GM23338 (cell line): Measurements from ENCODE around the gene RCSD1. TPM values are rescaled to one million over a fixed set of nuclear protein-coding genes. Genes with fewer than 3 reads are reported as not detected.

Experiments used
- ATAC-seq: fragments of 200-7000 bp; cut with Tn5 transposase; 3 replicates; pipeline ENCODE4 v1.9.1; 2020
- DNase-seq: peaks from one replicate; pipeline ENCODE4 v3.0.0-alpha.2; 2015; ENCODE audit warnings: low spot score
- H2AFZ ChIP-seq: fragments of 200-600 bp; sonication (generic); 2 replicates; pipeline ENCODE4 v1.8.0; 2016; ENCODE audit warnings: antibody characterized with exemption, mild to moderate bottlenecking, moderate library complexity
- H3F3A ChIP-seq: fragments of 200-600 bp; sonication (generic); replicated peaks from 2 replicates; pipeline ENCODE4 v1.8.0; 2017; ENCODE audit warnings: antibody characterized with exemption, mixed run types, low read depth
- H3K27ac ChIP-seq: fragments of 200-600 bp; sonication (generic); 2 replicates; pipeline ENCODE4 v1.6.1; 2016; ENCODE audit warnings: low read depth
- H3K27me3 ChIP-seq: fragments of 200-600 bp; sonication (generic); 2 replicates; pipeline ENCODE4 v1.8.0; 2016; ENCODE audit warnings: mild to moderate bottlenecking, mixed run types, moderate library complexity; ENCODE audit not compliant: insufficient read depth
- H3K36me3 ChIP-seq: fragments of 200-600 bp; sonication (generic); 2 replicates; pipeline ENCODE4 v1.8.0; 2016; ENCODE audit warnings: mild to moderate bottlenecking; ENCODE audit not compliant: insufficient read depth
- H3K4me1 ChIP-seq: fragments of 200-600 bp; sonication (generic); 2 replicates; pipeline ENCODE4 v1.8.0; 2016; ENCODE audit warnings: mild to moderate bottlenecking, moderate library complexity; ENCODE audit not compliant: insufficient read depth
- H3K4me2 ChIP-seq: fragments of 200-600 bp; sonication (generic); 2 replicates; pipeline ENCODE4 v1.7.1; 2017; ENCODE audit warnings: mixed run types
- H3K4me3 ChIP-seq: fragments of 200-600 bp; sonication (generic); 2 replicates; pipeline ENCODE4 v1.6.1; 2016; ENCODE audit warnings: mixed run types
- H3K79me2 ChIP-seq: fragments of 200-600 bp; sonication (generic); replicated peaks from 2 replicates; pipeline ENCODE4 v1.8.0; 2017; ENCODE audit warnings: mild to moderate bottlenecking; ENCODE audit not compliant: insufficient read depth
- H3K9me2 ChIP-seq: fragments of 200-600 bp; sonication (generic); 2 replicates; pipeline ENCODE4 v1.8.0; 2017; ENCODE audit not compliant: insufficient read depth
- H4K20me1 ChIP-seq: fragments of 200-600 bp; sonication (generic); replicated peaks from 2 replicates; pipeline ENCODE4 v1.8.0; 2017; ENCODE audit warnings: mild to moderate bottlenecking; ENCODE audit not compliant: insufficient read depth
- H3K27ac Mint-ChIP-seq: 2 replicates; pipeline ENCODE4 v1.8.0; 2020; ENCODE audit warnings: inconsistent platforms, mild to moderate bottlenecking, moderate library complexity, mixed read lengths
- H3K27me3 Mint-ChIP-seq: 3 replicates; pipeline ENCODE4 v1.8.0; 2022; ENCODE audit warnings: low read depth, mild to moderate bottlenecking, moderate library complexity, mixed read lengths, inconsistent platforms; ENCODE audit not compliant: insufficient read depth, poor library complexity
- H3K36me3 Mint-ChIP-seq: 3 replicates; pipeline ENCODE4 v1.8.0; 2021; ENCODE audit warnings: low read depth, mild to moderate bottlenecking, inconsistent platforms, moderate library complexity, mixed read lengths
- H3K4me1 Mint-ChIP-seq: 3 replicates; pipeline ENCODE4 v1.8.0; 2020; ENCODE audit warnings: mild to moderate bottlenecking, inconsistent platforms, mixed read lengths
- H3K4me3 Mint-ChIP-seq: 3 replicates; pipeline ENCODE4 v1.8.0; 2021; ENCODE audit warnings: moderate library complexity, mild to moderate bottlenecking, inconsistent platforms, mixed read lengths
- H3K9me3 Mint-ChIP-seq: 3 replicates; pipeline ENCODE4 v1.8.0; 2020; ENCODE audit warnings: moderate library complexity, mild to moderate bottlenecking, inconsistent platforms, mixed read lengths
- CREB1 ChIP-seq: fragments of 250-450 bp; sonication (Bioruptor Pico); IDR thresholded peaks from 2 replicates; pipeline ENCODE4 v1.5.0; 2020; ENCODE audit warnings: low read depth, mild to moderate bottlenecking, moderate library complexity
- EZH2 ChIP-seq: fragments of 200-600 bp; sonication (generic); IDR thresholded peaks from one replicate; pipeline ENCODE4 v1.8.0; 2017; ENCODE audit warnings: antibody characterized with exemption, mild to moderate bottlenecking, low read depth; ENCODE audit not compliant: unreplicated experiment
- JUNB ChIP-seq: IDR thresholded peaks from one replicate; pipeline ENCODE4 v1.6.1; 2016; ENCODE audit warnings: antibody characterized with exemption; ENCODE audit not compliant: unreplicated experiment
- STAT1 ChIP-seq: IDR thresholded peaks from one replicate; pipeline ENCODE4 v1.6.1; 2016; ENCODE audit warnings: antibody characterized with exemption; ENCODE audit not compliant: unreplicated experiment
- ZNF331 ChIP-seq: fragments of 250-450 bp; sonication (Bioruptor Pico); IDR thresholded peaks from 2 replicates; pipeline ENCODE4 v1.5.0; 2020; ENCODE audit warnings: low read depth, mild to moderate bottlenecking, moderate library complexity
- polyA plus RNA-seq: library from polyadenylated mRNA; unstranded; fragments of >200 nt; fragmentation: Nextera tagmentation; extraction: Ambion mirVana; gene quantifications from 2 replicates; pipeline ENCODE4 v1.2.1, GENCODE V29; 2016
- total RNA-seq: library from RNA; depleted of rRNA; stranded (reverse); fragments of >200 nt; shearing (Covaris generic); gene quantifications from 2 replicates; pipeline ENCODE4 v1.2.3, GENCODE V29; 2014
- TF ChIP-seq, protein P1 (sequence below): IDR thresholded peaks from 2 replicates; pipeline ENCODE4 v1.6.1; 2016; ENCODE audit warnings: antibody characterized with exemption
- TF ChIP-seq, protein P2 (sequence below): IDR thresholded peaks from one replicate; pipeline ENCODE4 v1.6.1; 2018; ENCODE audit warnings: antibody characterized with exemption; ENCODE audit not compliant: unreplicated experiment
- TF ChIP-seq, protein P3 (sequence below), 2 experiments: fragments of 200-600 bp in 1 of 2; sonication (generic) in 1 of 2; conservative IDR thresholded peaks; 2 replicates each; pipeline versions ENCODE4 v1.5.1 to v1.6.1; 2016 to 2017; ENCODE audit warnings: antibody characterized with exemption in 2 of 2, low read depth in 2 of 2, mild to moderate bottlenecking in 2 of 2, moderate library complexity in 1 of 2
- TF ChIP-seq, protein P4 (sequence below): fragments of 250-450 bp; sonication (Bioruptor Pico); IDR thresholded peaks from 2 replicates; pipeline ENCODE4 v1.5.0; 2020; ENCODE audit warnings: mild to moderate bottlenecking, moderate library complexity

RCSD1 gene
- total and polyA plus RNA-seq, 2 experiments from 2014 or later, result 0.18 to 0.73 TPM

- peak; percentile 13 for ATAC-seq
- H3K27ac Mint-ChIP-seq, result no peak overlapping the region
Observed at GRCh38 chr1:167713330-167714081, 83.5 kb downstream of the RCSD1 start.

More at GRCh38 chr1:167713330-167714081, 83.5 kb downstream of the RCSD1 start:
- H3K27me3 Mint-ChIP-seq, result peaks cover 29% of the 10 kb centered on the region
- H3K4me1 Mint-ChIP-seq, result peaks cover 14% of the 10 kb centered on the region
- H3F3A ChIP-seq, result 0 out of 2 replicates have a peak, but pooled peaks cover 4% of the 10 kb centered on the region
- H3K36me3 Mint-ChIP-seq, result peaks cover 8% of the 10 kb centered on the region
- peak overlapping the region; percentile 94 for H3K4me3 Mint-ChIP-seq
- H3K9me3 Mint-ChIP-seq, result peaks cover 9% of the 10 kb centered on the region
- peak overlapping the region; percentile 95 for H3K4me2 ChIP-seq
- no peak overlapping the region for H3K27ac ChIP-seq
- no peaks in the 10 kb centered on the region for H3K36me3 ChIP-seq
- DNase-seq, result peak; percentile 62
- peak overlapping the region; percentile 99 for H2AFZ ChIP-seq
- H3K79me2 ChIP-seq, result no peaks in the 10 kb centered on the region
- H3K4me1 ChIP-seq, result peaks cover 21% of the 10 kb centered on the region
- no peaks in the 10 kb centered on the region for H4K20me1 ChIP-seq
- peak overlapping the region; percentile 82 for H3K4me3 ChIP-seq
- H3K27me3 ChIP-seq, result peaks cover 28% of the 10 kb centered on the region
- TF ChIP-seq ZNF331 (CRISPR knock-in tag), result no peak
- TF ChIP-seq JUNB, result no peak
- TF ChIP-seq, protein P1, sequence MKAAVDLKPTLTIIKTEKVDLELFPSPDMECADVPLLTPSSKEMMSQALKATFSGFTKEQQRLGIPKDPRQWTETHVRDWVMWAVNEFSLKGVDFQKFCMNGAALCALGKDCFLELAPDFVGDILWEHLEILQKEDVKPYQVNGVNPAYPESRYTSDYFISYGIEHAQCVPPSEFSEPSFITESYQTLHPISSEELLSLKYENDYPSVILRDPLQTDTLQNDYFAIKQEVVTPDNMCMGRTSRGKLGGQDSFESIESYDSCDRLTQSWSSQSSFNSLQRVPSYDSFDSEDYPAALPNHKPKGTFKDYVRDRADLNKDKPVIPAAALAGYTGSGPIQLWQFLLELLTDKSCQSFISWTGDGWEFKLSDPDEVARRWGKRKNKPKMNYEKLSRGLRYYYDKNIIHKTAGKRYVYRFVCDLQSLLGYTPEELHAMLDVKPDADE, result no peak
- TF ChIP-seq, protein P2, sequence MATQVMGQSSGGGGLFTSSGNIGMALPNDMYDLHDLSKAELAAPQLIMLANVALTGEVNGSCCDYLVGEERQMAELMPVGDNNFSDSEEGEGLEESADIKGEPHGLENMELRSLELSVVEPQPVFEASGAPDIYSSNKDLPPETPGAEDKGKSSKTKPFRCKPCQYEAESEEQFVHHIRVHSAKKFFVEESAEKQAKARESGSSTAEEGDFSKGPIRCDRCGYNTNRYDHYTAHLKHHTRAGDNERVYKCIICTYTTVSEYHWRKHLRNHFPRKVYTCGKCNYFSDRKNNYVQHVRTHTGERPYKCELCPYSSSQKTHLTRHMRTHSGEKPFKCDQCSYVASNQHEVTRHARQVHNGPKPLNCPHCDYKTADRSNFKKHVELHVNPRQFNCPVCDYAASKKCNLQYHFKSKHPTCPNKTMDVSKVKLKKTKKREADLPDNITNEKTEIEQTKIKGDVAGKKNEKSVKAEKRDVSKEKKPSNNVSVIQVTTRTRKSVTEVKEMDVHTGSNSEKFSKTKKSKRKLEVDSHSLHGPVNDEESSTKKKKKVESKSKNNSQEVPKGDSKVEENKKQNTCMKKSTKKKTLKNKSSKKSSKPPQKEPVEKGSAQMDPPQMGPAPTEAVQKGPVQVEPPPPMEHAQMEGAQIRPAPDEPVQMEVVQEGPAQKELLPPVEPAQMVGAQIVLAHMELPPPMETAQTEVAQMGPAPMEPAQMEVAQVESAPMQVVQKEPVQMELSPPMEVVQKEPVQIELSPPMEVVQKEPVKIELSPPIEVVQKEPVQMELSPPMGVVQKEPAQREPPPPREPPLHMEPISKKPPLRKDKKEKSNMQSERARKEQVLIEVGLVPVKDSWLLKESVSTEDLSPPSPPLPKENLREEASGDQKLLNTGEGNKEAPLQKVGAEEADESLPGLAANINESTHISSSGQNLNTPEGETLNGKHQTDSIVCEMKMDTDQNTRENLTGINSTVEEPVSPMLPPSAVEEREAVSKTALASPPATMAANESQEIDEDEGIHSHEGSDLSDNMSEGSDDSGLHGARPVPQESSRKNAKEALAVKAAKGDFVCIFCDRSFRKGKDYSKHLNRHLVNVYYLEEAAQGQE, result no peak
- TF ChIP-seq CREB1, result no peak
- TF ChIP-seq, protein P3, sequence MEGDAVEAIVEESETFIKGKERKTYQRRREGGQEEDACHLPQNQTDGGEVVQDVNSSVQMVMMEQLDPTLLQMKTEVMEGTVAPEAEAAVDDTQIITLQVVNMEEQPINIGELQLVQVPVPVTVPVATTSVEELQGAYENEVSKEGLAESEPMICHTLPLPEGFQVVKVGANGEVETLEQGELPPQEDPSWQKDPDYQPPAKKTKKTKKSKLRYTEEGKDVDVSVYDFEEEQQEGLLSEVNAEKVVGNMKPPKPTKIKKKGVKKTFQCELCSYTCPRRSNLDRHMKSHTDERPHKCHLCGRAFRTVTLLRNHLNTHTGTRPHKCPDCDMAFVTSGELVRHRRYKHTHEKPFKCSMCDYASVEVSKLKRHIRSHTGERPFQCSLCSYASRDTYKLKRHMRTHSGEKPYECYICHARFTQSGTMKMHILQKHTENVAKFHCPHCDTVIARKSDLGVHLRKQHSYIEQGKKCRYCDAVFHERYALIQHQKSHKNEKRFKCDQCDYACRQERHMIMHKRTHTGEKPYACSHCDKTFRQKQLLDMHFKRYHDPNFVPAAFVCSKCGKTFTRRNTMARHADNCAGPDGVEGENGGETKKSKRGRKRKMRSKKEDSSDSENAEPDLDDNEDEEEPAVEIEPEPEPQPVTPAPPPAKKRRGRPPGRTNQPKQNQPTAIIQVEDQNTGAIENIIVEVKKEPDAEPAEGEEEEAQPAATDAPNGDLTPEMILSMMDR (conservative IDR thresholded peaks at IDR 0.05; ENCODE audit: low read depth in 2 of 2), result no peak
- no peak for TF ChIP-seq EZH2
- TF ChIP-seq STAT1, result no peak
- TF ChIP-seq, protein P4, sequence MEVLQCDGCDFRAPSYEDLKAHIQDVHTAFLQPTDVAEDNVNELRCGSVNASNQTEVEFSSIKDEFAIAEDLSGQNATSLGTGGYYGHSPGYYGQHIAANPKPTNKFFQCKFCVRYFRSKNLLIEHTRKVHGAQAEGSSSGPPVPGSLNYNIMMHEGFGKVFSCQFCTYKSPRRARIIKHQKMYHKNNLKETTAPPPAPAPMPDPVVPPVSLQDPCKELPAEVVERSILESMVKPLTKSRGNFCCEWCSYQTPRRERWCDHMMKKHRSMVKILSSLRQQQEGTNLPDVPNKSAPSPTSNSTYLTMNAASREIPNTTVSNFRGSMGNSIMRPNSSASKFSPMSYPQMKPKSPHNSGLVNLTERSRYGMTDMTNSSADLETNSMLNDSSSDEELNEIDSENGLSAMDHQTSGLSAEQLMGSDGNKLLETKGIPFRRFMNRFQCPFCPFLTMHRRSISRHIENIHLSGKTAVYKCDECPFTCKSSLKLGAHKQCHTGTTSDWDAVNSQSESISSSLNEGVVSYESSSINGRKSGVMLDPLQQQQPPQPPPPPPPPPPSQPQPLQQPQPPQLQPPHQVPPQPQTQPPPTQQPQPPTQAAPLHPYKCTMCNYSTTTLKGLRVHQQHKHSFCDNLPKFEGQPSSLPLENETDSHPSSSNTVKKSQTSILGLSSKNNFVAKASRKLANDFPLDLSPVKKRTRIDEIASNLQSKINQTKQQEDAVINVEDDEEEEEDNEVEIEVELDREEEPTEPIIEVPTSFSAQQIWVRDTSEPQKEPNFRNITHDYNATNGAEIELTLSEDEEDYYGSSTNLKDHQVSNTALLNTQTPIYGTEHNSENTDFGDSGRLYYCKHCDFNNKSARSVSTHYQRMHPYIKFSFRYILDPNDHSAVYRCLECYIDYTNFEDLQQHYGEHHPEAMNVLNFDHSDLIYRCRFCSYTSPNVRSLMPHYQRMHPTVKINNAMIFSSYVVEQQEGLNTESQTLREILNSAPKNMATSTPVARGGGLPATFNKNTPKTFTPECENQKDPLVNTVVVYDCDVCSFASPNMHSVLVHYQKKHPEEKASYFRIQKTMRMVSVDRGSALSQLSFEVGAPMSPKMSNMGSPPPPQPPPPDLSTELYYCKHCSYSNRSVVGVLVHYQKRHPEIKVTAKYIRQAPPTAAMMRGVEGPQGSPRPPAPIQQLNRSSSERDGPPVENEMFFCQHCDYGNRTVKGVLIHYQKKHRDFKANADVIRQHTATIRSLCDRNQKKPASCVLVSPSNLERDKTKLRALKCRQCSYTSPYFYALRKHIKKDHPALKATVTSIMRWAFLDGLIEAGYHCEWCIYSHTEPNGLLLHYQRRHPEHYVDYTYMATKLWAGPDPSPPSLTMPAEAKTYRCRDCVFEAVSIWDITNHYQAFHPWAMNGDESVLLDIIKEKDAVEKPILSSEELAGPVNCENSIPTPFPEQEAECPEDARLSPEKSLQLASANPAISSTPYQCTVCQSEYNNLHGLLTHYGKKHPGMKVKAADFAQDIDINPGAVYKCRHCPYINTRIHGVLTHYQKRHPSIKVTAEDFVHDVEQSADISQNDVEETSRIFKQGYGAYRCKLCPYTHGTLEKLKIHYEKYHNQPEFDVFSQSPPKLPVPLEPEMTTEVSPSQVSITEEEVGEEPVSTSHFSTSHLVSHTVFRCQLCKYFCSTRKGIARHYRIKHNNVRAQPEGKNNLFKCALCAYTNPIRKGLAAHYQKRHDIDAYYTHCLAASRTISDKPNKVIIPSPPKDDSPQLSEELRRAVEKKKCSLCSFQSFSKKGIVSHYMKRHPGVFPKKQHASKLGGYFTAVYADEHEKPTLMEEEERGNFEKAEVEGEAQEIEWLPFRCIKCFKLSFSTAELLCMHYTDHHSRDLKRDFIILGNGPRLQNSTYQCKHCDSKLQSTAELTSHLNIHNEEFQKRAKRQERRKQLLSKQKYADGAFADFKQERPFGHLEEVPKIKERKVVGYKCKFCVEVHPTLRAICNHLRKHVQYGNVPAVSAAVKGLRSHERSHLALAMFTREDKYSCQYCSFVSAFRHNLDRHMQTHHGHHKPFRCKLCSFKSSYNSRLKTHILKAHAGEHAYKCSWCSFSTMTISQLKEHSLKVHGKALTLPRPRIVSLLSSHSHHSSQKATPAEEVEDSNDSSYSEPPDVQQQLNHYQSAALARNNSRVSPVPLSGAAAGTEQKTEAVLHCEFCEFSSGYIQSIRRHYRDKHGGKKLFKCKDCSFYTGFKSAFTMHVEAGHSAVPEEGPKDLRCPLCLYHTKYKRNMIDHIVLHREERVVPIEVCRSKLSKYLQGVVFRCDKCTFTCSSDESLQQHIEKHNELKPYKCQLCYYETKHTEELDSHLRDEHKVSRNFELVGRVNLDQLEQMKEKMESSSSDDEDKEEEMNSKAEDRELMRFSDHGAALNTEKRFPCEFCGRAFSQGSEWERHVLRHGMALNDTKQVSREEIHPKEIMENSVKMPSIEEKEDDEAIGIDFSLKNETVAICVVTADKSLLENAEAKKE (CRISPR knock-in tag), result no peak
- no peaks in the 10 kb centered on the region for H3K9me2 ChIP-seq
